SK-N-SH (cell line): ENCODE measurements around the gene GPR63. TPM values are rescaled to one million over a fixed set of nuclear protein-coding genes. Genes with fewer than 3 reads are reported as not detected.

Experiments used
- polyA plus RNA-seq, 3 experiments: library from polyadenylated mRNA; depleted of rRNA; stranded (reverse); fragments of >200 nt; gene quantifications; 2 replicates each; pipeline ENCODE4 v1.2.3, GENCODE V29; 2012

The GPR63 gene
- polyA plus RNA-seq, 1 of the 3 experiments (the other 2 are of a cell fraction): 0.53 TPM

Other genes starting within 250 kb of the GPR63 start
- 15.9 and 16.7 TPM in 2 replicates for gene NDUFAF4, start 60.4 kb upstream of the GPR63 start, polyA plus RNA-seq (2012; rRNA removed)
- gene KLHL32, start 87.3 kb upstream of the GPR63 start, polyA plus RNA-seq (2012; rRNA removed): 0.18 and 0.21 TPM in 2 replicates